GM18498 (cell line): Measurements from ENCODE around the gene NAT14.
"Not testable (repeated sequence)": the region's sequence is repeated elsewhere in the genome, so short reads cannot be mapped to it uniquely, and the experiment has no call there.

Experiments
- ATAC-seq: cut with Tn5 transposase; IDR thresholded peaks from one replicate; pipeline ENCODE4 v1.9.1; 2021; ENCODE audit warnings: mild to moderate bottlenecking, moderate library complexity; ENCODE audit not compliant: unreplicated experiment

Gene NAT14, protein sequence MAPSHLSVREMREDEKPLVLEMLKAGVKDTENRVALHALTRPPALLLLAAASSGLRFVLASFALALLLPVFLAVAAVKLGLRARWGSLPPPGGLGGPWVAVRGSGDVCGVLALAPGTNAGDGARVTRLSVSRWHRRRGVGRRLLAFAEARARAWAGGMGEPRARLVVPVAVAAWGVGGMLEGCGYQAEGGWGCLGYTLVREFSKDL

DNA sequence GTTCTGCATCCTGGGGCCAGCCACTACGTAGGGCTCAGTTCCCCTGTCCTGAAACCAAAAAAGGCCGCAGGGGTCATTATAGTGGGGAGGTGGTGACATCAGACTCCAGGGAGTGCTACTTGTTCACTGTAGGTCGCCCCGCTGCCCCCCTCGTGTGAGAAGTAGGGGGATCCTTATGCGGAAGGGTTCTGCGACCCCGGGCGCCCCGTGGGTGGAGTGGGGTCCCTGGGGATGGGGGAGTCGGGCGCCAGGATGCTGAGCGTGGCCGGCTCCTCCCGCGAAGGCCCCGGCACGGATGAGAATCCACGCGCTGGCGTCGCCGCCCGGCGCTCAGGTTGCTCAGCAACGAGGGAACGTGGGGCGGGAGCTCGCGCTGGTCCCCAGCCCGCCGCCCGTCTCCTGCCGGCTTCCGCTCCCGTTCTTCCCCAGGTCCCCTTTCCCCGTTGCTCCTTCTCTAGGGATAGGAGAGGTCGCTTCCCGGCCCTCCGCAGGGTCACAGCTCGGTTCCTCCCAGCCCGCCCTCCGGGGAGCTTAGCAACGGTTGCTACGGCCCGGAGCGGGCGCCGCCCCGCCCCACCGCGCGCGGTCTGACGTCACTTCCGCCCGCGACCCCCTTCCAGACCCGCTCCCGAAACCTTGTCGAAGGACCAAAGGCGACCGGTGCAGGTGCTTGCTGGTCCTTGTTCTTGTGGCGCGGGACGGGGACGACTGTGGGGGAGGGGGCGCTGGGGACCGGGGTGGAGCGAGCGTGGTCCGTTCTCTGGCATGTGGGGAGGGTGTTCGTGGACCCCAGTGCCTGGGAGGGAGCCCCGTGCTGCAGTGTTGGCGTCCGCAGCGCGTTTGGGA, at the start of gene NAT14:
TSS of gene NAT14 (plus strand) at position 596 of the 846 bp plus-strand sequence. CDS start 521 bp downstream, outside the sequence.
- ATAC-seq, result peak; percentile 61

DNA sequence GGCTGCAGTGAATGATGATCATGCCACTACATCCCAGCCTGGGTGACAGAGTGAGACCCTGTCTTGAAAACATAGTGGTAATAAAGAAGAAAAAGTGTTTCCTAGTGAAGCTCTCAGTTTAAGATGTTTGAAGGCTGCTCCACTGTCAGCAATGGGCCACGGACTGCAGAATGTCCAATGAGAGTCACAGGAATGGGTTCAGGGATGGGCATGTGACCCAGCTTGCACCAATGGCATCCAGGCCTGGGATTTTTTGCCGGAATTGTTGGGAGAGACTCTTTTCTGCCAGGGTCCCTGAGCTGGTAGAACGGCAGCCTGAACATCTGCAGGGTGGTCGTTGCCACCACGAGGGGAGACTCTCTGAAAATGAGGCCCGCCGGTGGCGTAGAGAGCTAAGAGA, 48.1 kb upstream of the NAT14 start:
- ATAC-seq, result no peak

DNA sequence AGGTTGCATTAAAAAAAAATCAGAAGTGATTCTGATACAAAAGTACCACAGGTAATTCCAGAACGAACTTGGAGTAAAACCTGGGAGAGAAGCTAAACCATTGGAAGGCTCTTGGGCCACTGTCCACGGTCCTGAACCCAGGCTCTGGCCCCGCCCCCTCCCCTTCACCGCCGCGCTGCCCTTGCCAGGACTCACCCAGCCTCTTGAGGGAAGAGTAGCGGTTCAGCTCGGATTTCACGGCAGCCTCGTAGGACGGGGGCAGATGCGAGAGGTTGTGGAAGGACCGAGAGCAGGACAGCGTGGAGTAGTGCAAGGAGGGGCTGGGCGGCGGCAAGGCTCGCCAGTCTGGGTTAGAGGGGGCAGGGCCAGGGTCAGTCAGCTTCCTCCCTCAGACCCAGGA, 47.6 kb upstream of the NAT14 start:
- no peak for ATAC-seq

DNA sequence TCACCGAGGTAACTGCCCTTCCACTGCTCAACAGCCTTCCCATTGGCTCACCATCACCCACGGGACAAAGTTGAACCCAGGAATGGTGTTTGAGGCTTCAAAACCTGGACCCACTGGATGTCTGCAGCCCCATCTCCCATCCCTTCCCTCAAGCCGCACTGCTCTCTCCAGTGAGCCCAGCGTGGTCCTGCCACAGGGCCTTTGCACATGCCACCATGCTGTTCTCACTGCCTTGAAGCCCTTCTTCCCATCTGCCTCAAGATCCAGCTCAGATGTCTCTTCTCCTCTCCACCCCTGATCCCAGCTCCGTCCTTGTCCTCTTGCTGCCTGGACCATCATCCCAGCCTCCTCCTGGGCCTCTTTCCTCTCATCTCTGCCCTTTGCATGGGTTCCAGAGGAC, 45.9 kb upstream of the NAT14 start:
- no peak for ATAC-seq

DNA sequence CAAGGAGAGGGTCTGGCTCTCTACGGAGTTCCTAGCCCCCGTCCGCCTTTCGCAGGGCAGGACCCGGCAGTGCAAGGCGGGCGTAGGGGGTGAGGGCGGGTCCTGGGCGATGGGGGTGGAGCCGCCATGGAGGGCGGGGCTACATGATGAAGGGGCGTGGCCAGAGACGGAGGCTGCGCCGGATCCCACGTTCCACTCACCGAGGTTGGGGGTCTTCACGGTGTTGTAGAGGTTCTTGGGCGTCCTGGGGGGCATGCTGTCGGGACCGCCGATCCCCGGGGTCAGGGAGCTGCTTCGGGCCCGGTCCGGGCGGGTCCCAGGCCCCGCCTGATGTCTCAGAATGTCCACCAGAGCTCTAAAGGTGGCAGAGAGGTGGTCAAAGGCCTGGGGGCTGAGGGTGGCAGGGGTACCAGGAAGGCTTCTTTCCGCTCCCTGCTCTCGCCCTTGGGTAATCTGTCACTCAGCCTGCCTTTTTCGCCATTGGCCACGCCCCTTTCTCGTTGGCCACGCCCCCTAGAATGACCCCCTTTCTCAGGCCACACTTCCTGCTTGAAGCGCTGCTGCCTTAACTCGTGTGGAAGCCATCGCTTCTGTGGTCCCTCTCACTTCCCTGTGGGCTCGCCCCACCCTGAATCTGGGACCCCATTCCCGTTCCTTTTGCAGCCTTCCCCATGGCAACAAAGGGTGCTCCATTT, 44.4 kb upstream of the NAT14 start:
- no peak for ATAC-seq

DNA sequence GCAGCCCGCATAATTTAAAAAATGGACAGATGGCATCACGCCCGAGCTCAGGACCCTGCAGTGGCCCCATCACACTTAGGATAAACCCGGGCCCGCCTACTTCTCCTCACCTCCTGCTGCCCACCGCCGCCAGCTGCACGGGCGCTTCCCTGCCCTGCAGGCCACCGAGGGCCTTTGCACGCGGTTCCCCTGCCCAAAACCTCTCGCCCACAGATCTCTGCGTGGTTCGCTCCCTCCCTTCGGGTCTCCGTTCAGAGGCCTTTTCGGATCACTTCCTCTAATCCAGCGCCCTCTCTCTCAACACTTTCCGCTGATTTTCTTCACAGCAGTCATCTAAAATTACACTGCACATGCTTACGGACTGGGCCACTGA, 43.7 kb upstream of the NAT14 start:
- no peak for ATAC-seq

DNA sequence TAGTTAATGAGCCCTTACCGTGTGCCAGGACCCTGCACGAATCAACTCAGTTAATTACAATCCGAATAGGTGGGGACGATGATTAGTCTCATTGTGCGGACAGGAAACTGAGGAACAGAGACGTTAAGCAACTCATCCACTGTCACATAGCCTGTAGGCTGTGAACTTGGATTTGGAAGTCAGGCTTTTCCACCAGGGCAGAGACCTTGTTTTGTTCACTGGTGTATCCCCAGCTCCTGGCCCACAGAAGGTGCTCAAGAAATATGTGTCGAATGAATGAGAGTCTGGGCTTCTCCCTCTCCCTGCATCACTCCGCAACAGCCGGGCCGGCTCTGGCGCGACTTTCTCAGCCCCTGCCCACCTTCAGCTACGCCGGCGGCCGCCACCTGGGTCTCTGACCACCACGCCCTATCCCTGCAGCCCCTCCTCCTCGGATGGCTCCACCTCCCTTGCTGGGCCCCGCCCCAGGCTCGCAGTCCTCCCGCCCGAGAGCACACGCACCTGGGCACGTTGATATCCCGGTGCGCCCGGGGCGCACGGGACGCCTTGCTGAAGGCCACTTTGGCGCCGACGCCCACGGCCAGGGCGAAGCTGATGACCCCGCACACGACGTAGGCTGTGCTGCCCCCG, 43.2 kb upstream of the NAT14 start:
- no peak for ATAC-seq

DNA sequence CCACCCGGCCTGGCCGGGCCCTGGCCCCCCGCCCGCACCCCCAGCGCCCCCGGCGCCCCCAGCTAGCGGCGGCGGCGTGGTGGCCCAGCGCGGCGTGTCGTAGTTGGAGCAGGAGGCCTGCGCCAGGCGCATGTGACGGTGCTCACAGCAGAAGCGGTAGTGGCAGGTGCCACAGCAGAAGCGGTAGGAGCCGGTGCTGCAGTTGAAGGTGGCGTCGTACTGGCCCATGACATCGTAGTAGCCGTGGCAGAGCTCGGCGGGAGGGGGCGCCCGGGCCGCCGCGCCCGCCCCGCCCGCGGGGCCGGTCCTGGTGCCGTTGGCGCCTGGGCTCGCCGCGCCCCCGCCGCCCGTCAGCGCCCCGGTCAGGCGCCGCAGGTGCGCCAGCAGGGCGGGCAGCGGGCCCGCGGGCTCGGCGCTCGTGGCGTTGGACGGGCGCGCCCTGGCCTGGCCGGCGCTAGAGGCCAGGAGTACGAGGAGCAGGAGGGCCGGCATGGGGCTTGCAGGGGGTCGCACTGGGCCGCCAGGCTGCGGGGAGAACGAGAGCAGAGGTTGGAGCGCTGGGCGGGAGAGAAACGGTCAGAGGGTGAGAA, 42.5 kb upstream of the NAT14 start:
- ATAC-seq, result no peak

DNA sequence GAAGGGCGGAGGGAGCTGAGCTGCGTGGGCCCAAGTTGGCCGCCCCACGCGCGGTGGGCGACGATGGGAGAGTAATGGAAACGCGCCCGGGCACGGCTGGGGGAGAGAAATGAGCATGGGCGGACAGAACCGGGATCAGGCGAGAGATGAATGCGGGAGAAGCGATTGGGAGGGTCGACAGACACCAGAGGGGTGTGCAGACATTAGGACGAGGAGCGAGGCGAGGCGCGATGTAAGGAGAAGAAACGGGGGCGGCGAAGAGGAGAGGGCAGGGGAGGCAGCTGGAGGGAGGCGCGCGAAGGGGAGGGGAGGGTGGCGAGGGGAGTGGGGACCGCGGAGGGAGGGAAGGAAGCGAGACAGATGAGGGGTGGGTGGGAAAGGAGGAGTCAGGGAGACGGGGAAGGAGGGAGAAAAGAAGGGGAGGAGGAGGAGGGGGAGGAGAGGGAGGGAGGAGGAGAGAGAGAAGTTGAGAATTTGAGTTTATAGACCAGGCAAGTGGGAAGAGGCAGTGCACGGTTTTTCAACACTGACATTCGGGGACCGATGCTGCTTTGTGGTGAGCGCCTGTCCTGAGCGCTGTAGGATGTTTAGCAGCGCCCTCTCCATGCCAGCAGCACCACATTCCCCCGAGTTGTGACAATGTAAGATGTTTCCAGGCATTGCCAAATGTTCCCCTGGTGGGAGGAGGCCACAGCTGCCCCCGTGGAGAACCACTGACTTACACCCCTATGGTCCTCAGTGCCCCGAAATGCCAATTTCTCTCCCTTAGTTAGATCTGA, 41.8 kb upstream of the NAT14 start, which contains the start of gene SHISA7:
TSS of gene SHISA7 (minus strand) at position 256 of the 779 bp plus-strand sequence. CDS start 437 bp downstream, outside the sequence.
- ATAC-seq, result no peak

DNA sequence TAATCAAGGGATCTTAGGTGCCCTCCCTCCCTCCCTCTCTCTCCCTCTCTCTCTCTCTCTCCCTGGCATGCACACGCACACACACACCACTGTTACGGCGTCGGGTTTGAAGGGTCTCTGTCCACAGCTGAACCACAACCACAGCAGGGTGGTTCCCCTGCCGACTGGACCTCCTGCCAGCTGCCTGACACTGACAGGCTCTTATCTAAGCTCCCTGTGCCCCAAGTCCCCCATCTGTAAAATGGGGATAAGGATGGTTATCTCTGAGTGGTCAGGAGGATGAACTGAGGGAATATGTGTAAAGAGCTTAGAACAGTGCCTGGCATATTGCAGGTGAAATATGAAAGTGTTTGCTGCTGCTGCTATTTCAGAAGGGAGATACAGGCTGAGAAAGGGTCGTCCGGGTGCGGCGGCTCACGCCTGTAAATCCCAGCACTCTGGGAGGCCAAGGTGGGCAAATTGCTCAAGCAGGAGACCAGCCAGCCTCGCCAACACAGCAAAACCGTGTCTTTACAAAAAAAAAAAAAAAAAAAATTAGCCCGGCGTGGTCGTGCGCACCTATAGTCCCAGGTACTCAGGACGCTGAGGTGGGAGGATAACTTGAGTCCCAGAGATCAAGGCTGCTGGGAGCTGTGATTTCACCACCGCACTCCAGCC, 41.0 kb upstream of the NAT14 start:
- no peak for ATAC-seq

DNA sequence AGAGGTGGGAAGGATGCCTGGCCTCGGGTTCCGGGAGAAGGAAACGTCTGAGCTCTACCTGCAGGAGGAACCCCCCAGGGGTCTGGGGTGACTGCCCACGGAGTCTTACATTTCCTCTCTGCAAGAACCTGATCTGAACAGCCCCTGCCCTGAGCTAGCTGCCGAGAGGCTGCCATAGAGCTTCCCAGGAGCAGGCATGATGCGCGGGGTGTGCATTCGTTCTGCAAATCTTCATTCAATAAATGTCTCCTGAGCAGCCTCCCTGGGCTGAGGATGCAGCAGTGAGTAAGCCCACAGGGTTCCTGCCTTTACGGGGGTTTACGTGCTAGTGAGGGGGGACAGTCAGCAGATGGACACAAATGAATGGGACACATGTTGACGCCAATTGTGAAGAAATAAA, 40.3 kb upstream of the NAT14 start:
- ATAC-seq, result no peak

DNA sequence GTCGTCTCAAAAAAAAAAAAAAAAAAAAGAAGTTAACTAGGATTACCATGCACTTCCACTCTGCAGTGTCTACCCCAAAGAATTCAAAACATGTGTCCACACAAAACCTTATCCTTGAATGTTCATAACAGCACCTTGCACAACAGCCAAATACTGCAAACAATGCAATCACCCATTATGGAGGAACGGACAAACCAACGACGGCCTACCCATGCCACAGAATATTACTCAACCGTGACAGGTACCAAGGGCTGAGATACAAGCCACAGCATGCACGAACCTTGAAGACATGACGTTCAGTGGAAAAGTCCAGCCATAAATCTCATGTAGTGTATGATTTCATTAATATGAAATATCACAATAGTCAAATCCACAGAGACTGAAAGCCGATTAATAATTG, 38.9 kb upstream of the NAT14 start:
- ATAC-seq, result no peak

DNA sequence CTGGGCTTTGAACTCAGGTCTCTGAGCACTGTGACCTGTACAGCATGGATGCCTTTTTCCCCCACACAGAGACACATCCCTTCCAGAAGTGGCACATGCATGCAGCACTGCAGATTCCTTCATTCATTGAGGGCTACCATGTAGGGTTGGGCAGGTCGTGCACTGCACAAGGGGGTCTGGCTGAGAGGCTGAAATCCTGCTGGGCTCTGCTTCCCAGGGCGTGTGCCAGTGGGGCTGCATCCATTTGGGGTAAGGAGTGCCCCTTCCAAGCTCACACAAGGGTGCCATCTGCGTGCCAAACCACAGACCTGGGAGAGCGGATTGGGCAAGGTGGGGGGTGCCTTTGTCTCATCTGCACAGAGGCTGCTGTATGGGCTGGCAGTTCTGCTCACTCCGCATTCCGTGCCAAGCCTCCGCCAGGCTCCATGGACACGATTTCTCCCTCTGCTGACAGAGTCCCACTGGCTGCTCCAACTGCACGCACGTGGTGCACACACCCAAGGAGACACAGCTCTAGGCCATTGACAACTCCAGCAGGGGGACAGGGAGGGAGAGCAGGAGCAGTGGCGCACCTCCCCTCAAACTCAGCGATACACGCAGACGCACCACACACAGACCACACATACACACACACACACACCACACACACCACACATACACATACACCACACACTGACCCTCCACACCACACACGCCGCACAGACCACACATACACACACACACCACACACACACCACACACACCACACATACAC, 37.4 kb upstream of the NAT14 start:
- no peak for ATAC-seq

DNA sequence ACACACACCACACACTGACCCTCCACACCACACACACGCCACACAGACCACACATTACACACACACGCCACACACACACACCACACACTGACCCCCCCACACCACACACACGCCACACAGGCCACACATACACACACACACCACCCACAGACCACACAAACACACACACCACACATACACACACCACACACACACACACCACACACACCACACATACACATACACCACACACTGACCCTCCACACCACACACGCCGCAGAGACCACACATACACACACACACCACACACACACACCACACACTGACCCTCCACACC, 36.9 kb upstream of the NAT14 start:
- ATAC-seq, result not testable (repeated sequence)

DNA sequence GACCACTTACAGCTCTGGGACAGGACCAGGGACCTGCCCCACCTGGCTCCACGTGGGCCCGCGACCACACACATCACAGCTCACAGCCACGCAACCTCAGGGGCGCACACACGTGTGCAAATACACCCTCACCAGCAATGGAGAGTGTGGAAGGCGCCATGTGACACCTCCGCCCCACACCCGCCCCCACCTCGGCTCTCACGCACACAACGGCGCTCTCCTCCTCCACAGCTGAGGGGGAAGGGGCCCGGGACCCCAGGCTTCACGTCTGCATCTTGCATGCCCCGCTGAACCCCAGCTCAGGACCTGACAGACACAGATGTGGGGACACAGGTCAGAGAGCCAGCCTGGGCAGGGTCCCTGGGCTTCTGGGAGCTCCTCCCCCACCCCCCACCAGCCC, 35.5 kb upstream of the NAT14 start:
- ATAC-seq, result no peak

DNA sequence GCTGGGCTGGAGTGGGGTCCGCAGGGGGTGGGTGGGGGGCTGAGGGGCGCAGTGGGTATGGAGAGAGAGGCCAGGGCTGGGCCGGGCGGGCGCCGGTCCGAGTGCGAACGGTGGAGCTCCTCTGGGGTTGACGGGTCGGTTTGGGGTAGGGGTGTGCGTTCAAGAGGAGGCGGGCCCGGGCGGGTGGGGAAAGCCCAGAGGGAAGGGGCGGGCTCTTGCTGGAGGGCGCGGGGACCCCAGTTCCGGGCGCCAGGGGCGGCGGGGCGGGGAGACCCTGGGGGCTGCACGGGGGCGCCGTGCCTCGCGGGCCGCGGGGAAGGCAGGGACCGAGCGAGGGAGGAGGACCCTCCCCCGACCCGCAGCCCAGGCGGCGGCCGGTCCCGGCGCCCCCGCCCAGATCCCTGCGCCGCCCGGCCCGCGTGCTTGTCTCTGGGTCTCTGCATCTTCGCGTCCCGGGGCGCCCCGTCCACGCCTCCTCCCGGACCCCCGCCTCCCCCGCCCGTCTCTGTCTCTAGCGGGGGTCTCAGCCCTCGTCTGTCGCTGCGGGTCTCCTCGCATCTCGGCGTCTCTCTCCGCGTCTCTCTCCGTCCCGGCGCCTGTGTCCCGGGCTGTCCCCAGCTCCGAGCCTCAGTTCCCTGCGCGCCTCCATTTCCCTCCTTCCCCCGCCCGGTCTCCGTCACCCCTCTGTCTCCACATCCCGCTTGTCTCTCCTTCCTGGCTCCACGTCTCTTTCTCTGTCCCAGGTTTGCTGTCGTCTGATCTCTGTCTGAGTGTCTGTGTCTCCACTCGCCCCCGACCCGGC, 33.6 kb upstream of the NAT14 start:
- no peak for ATAC-seq

DNA sequence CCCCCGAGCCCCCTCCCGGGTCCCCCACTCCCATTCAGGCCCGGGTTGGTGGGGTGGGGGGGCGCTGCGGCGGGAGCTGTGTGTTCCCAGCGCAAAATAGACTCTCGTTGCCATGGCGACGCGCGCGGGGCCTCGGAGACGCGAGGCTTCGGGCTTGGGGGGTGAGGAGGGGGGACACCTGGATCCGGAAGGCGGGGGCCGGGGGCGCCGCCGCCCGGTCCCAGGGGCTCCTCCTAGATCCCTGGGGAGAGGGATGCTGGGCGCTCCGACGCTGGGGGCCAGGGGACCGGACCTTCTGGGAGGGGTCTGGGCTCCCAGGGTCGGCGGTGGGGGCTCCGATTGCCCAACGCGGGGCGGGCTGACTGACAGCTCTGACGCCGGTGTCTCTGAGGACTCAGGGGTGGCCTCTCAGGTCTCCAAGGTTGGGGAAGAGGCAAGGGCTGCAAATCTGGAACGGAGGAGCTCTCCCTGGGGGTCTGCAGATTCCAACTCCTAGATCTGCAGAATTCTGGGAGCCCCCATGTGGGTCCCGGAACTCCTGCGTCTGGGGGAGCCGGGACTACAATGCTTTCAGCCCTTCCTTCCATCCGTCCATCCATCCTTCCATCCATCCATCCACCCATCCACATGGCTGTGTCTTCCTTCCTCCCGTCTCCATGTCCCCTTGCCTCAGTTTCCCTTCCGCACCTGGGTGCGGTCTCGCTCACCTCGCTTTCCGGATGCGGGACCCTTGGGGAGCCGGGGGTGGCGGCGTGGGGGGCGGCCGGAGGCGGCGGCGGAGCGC, 32.8 kb upstream of the NAT14 start:
- ATAC-seq, result no peak
